GM12878 (cell line): ENCODE measurements around the gene MASP1.

Source experiments
- CBX3 ChIP-seq: fragments of 200-600 bp; sonication (generic); IDR thresholded peaks from 2 replicates; pipeline ENCODE4 v1.6.1; 2016; ENCODE audit warnings: low read depth, borderline replicate concordance
- CHD1 ChIP-seq: IDR thresholded peaks from 2 replicates; pipeline ENCODE4 v1.6.1; 2012; ENCODE audit warnings: low read depth, low read length, improper control_type of control experiment
- EZH2 ChIP-seq: IDR thresholded peaks from 2 replicates; pipeline ENCODE4 v1.6.1; 2012; ENCODE audit warnings: low read depth, mild to moderate bottlenecking, control low read depth, inconsistent platforms, low read length, borderline replicate concordance; ENCODE audit not compliant: control insufficient read depth
- MYC ChIP-seq: IDR thresholded peaks from 2 replicates; pipeline ENCODE4 v1.6.1; 2011; ENCODE audit warnings: mild to moderate bottlenecking, low read length, moderate library complexity, inconsistent platforms; ENCODE audit not compliant: insufficient read depth, insufficient replicate concordance, insufficient read length, severe bottlenecking
- NFIC ChIP-seq: IDR thresholded peaks from 2 replicates; pipeline ENCODE4 v1.6.1; 2012; ENCODE audit warnings: low read depth, mild to moderate bottlenecking, inconsistent platforms, low read length, moderate library complexity
- SIN3A ChIP-seq: IDR thresholded peaks from 2 replicates; pipeline ENCODE4 v1.6.1; 2012; ENCODE audit warnings: low read depth, low read length, improper control_type of control experiment
- TF ChIP-seq, protein P1 (sequence below), 3 experiments: IDR thresholded peaks in 2 of 3; conservative IDR thresholded peaks in 1 of 3; 2 replicates each; pipeline ENCODE4 v1.5.1; 2011; ENCODE audit warnings: low read depth in 3 of 3, low read length in 3 of 3, mild to moderate bottlenecking in 3 of 3, control low read depth in 2 of 3, moderate library complexity in 2 of 3, inconsistent platforms in 1 of 3, mixed read lengths in 1 of 3; ENCODE audit not compliant: control insufficient read depth in 2 of 3, insufficient read depth in 1 of 3; ENCODE audit errors: extremely low read depth in 1 of 3
- TF ChIP-seq, protein P2 (sequence below): IDR thresholded peaks from 2 replicates; pipeline ENCODE4 v1.6.1; 2012; ENCODE audit warnings: mild to moderate bottlenecking, low read depth, low read length

DNA sequence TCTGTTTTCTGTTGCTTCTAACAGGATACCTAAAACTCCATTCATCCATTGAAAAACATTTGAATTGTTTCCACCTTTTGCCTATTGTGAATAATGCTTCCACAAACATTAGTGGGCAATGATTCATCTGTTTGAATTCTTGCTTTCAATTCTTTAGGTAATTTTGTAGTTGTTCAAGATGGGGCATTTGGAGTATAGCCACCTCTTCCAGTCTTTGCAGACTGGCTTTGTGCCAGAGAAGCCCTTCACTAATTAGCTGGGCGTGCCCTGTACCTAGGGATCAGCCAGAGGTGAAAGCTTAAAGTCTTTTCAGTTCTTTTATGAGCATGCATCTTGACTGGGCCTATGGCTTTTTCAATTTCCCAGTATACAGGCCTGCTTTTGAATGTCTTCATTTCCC is 83.4 kb downstream of the MASP1 start:
- TF ChIP-seq, protein P1, sequence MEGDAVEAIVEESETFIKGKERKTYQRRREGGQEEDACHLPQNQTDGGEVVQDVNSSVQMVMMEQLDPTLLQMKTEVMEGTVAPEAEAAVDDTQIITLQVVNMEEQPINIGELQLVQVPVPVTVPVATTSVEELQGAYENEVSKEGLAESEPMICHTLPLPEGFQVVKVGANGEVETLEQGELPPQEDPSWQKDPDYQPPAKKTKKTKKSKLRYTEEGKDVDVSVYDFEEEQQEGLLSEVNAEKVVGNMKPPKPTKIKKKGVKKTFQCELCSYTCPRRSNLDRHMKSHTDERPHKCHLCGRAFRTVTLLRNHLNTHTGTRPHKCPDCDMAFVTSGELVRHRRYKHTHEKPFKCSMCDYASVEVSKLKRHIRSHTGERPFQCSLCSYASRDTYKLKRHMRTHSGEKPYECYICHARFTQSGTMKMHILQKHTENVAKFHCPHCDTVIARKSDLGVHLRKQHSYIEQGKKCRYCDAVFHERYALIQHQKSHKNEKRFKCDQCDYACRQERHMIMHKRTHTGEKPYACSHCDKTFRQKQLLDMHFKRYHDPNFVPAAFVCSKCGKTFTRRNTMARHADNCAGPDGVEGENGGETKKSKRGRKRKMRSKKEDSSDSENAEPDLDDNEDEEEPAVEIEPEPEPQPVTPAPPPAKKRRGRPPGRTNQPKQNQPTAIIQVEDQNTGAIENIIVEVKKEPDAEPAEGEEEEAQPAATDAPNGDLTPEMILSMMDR (IDR thresholded peaks at IDR 0.05 in 2 of 3, conservative IDR thresholded peaks at IDR 0.05 in 1 of 3; ENCODE audit: control insufficient read depth in 2 of 3, extremely low read depth in 1 of 3, insufficient read depth in 1 of 3, low read depth in 3 of 3, low read length in 3 of 3) = no peak
- TF ChIP-seq EZH2 (no peak), MYC (no peak), SIN3A (no peak), NFIC (no peak), CBX3 (no peak), CHD1 (no peak)
- TF ChIP-seq, protein P2, sequence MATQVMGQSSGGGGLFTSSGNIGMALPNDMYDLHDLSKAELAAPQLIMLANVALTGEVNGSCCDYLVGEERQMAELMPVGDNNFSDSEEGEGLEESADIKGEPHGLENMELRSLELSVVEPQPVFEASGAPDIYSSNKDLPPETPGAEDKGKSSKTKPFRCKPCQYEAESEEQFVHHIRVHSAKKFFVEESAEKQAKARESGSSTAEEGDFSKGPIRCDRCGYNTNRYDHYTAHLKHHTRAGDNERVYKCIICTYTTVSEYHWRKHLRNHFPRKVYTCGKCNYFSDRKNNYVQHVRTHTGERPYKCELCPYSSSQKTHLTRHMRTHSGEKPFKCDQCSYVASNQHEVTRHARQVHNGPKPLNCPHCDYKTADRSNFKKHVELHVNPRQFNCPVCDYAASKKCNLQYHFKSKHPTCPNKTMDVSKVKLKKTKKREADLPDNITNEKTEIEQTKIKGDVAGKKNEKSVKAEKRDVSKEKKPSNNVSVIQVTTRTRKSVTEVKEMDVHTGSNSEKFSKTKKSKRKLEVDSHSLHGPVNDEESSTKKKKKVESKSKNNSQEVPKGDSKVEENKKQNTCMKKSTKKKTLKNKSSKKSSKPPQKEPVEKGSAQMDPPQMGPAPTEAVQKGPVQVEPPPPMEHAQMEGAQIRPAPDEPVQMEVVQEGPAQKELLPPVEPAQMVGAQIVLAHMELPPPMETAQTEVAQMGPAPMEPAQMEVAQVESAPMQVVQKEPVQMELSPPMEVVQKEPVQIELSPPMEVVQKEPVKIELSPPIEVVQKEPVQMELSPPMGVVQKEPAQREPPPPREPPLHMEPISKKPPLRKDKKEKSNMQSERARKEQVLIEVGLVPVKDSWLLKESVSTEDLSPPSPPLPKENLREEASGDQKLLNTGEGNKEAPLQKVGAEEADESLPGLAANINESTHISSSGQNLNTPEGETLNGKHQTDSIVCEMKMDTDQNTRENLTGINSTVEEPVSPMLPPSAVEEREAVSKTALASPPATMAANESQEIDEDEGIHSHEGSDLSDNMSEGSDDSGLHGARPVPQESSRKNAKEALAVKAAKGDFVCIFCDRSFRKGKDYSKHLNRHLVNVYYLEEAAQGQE = no peak
